HepG2 (cell line): Measurements from ENCODE around the gene NUDT13. TPM values are rescaled to one million over a fixed set of nuclear protein-coding genes. Genes with fewer than 3 reads are reported as not detected.
A peak's percentile ranks its signal among the peaks of the same experiment; 100 is the strongest.

Experiments
- BCLAF1 ChIP-seq: fragments of 450-650 bp; IDR thresholded peaks from 2 replicates; pipeline ENCODE4 v1.6.1; 2017; ENCODE audit warnings: mild to moderate bottlenecking
- CCDC6 ChIP-seq: sonication (generic); formaldehyde crosslinking; IDR thresholded peaks from 2 replicates; pipeline ENCODE4 v1.8.1; 2022; ENCODE audit warnings: mild to moderate bottlenecking, missing genetic modification reagents, moderate library complexity
- EZH2 ChIP-seq: conservative IDR thresholded peaks from 2 replicates; pipeline ENCODE4 v1.6.1; 2012; ENCODE audit warnings: mild to moderate bottlenecking, low read depth, low read length, moderate library complexity
- MXD3 ChIP-seq: IDR thresholded peaks from 2 replicates; pipeline ENCODE4 v1.6.1; 2016; ENCODE audit warnings: mild to moderate bottlenecking, missing biosample characterization, missing genetic modification reagents
- PHF8 ChIP-seq: sonication (generic); formaldehyde crosslinking; IDR thresholded peaks from 2 replicates; pipeline ENCODE4 v1.5.0; 2020; ENCODE audit warnings: missing genetic modification reagents
- TFDP1 ChIP-seq: IDR thresholded peaks from 2 replicates; pipeline ENCODE4 v1.6.1; 2016; ENCODE audit warnings: missing compliant biosample characterization, missing genetic modification reagents, borderline replicate concordance
- ZBTB49 ChIP-seq: sonication (generic); formaldehyde crosslinking; IDR thresholded peaks from 2 replicates; pipeline ENCODE4 v1.4.0; 2020; ENCODE audit warnings: missing genetic modification reagents, borderline replicate concordance
- ZFP36L2 ChIP-seq: sonication (generic); formaldehyde crosslinking; IDR thresholded peaks from 2 replicates; pipeline ENCODE4 v1.4.0; 2020; ENCODE audit warnings: missing genetic modification reagents
- ZMAT5 ChIP-seq: sonication (generic); formaldehyde crosslinking; IDR thresholded peaks from 2 replicates; pipeline ENCODE4 v1.5.0; 2020; ENCODE audit warnings: mild to moderate bottlenecking, low read depth, missing genetic modification reagents, borderline replicate concordance
- ZNF17 ChIP-seq: sonication (generic); formaldehyde crosslinking; IDR thresholded peaks from 2 replicates; pipeline ENCODE4 v1.5.0; 2020; ENCODE audit warnings: mild to moderate bottlenecking, missing genetic modification reagents
- ZNF232 ChIP-seq: sonication (generic); formaldehyde crosslinking; IDR thresholded peaks from 2 replicates; pipeline ENCODE4 v1.4.0; 2020; ENCODE audit warnings: missing genetic modification reagents, borderline replicate concordance
- ZSCAN30 ChIP-seq: sonication (generic); formaldehyde crosslinking; IDR thresholded peaks from 2 replicates; pipeline ENCODE4 v1.5.0; 2020; ENCODE audit warnings: mild to moderate bottlenecking, missing genetic modification reagents
- polyA plus RNA-seq, 8 experiments: library from polyadenylated mRNA; depleted of rRNA in 3 of 8; stranded (reverse) in 7 of 8; unstranded in 1 of 8; fragments of >200 nt; fragmentation: Illumina TruSeq in 4 of 8; extraction: Trizol in 4 of 8; gene quantifications; 2 replicates each; pipeline versions ENCODE4 v1.2.1 to v1.2.3, GENCODE V29; 2011 to 2016; ENCODE audit warnings: low read depth in 4 of 8, missing spikeins in 1 of 8, mixed read lengths in 1 of 8; ENCODE audit not compliant: insufficient read depth in 1 of 8
- total RNA-seq, 5 experiments: library from RNA; depleted of rRNA; stranded (reverse); fragments of >200 nt; fragmentation: Illumina TruSeq; extraction: Trizol; gene quantifications; 2 replicates each; pipeline ENCODE4 v1.2.3, GENCODE V29; 2016; ENCODE audit warnings: low read depth in 1 of 5

Gene NUDT13
- total and polyA plus RNA-seq, 2 of the 13 experiments (the other 11 are each of a cell fraction or from before 2014, with no cell fraction given), result 4.2 to 6.5 TPM

GRCh38 chr10:73167783-73168464 lies 57.7 kb downstream of the NUDT13 start, which contains the start of the genes ECD and FAM149B1 (continued):
- TF ChIP-seq ZMAT5 (no peak), ZBTB49 (CRISPR knock-in tag) (no peak), EZH2 (no peak), CCDC6 (CRISPR knock-in tag) (peak; percentile 76; the same call in 1 of the 2 replicates), MXD3 (CRISPR knock-in tag) (no peak; the same call in 1 of the 2 replicates), ZNF17 (no peak), PHF8 (CRISPR knock-in tag) (peak; percentile 89), BCLAF1 (no peak), ZSCAN30 (CRISPR knock-in tag) (no peak), TFDP1 (CRISPR knock-in tag) (peak; percentile 54; the same call in 1 of the 2 replicates), ZNF232 (peak; percentile 54; the same call in 1 of the 2 replicates), ZFP36L2 (CRISPR knock-in tag) (no peak)
